HT1080 (cell line): ENCODE results near the gene SLC25A42. TPM values are rescaled to one million over a fixed set of nuclear protein-coding genes. Genes with fewer than 3 reads are reported as not detected.
"Not testable (repeated sequence)": the region's sequence is repeated elsewhere in the genome, so short reads cannot be mapped to it uniquely, and the experiment has no call there.

ENCODE experiments used
- DNase-seq: peaks from one replicate; pipeline ENCODE4 v3.0.0-alpha.2; 2015; ENCODE audit warnings: low read depth
- total RNA-seq: library from RNA; depleted of rRNA; stranded (reverse); fragments of >200 nt; shearing (Covaris generic); gene quantifications from 2 replicates; pipeline ENCODE4 v1.2.3, GENCODE V29; 2014

Gene SLC25A42
- total RNA-seq, 1 experiment from 2014 or later = 0.56 TPM

GRCh38 chr19:19068659-19069654 is 5.2 kb downstream of the SLC25A42 start:
- DNase-seq = no peak

GRCh38 chr19:19071897-19072296 is 8.1 kb downstream of the SLC25A42 start:
- DNase-seq = no peak

- no peak for DNase-seq
These were observed 10.5 kb downstream of the SLC25A42 start for GRCh38 chr19:19074196-19074882.

- DNase-seq = no peak
These were observed 11.3 kb downstream of the SLC25A42 start for GRCh38 chr19:19075126-19075525.

GRCh38 chr19:19076476-19076875 is 12.7 kb downstream of the SLC25A42 start:
- DNase-seq = no peak

GRCh38 chr19:19077103-19077502 is 13.3 kb downstream of the SLC25A42 start:
- DNase-seq = no peak

- DNase-seq = no peak
These were observed 15.0 kb downstream of the SLC25A42 start for GRCh38 chr19:19078801-19079200.

GRCh38 chr19:19079571-19079970 is 15.8 kb downstream of the SLC25A42 start:
- DNase-seq = no peak

- no peak for DNase-seq
These were observed 17.9 kb downstream of the SLC25A42 start for GRCh38 chr19:19081642-19082151.

- DNase-seq = no peak
These were observed 19.8 kb downstream of the SLC25A42 start for GRCh38 chr19:19083413-19084178.

GRCh38 chr19:19087676-19088075 is 23.9 kb downstream of the SLC25A42 start:
- no peak for DNase-seq

- DNase-seq = no peak
These were observed 30.7 kb downstream of the SLC25A42 start for GRCh38 chr19:19094513-19094912.

- DNase-seq = no peak
These were observed 31.9 kb downstream of the SLC25A42 start for GRCh38 chr19:19095691-19096090.

GRCh38 chr19:19096641-19097627 is 33.1 kb downstream of the SLC25A42 start:
- DNase-seq = no peak

- DNase-seq = no peak
These were observed 34.4 kb downstream of the SLC25A42 start for GRCh38 chr19:19098084-19098702.

- DNase-seq = no peak
These were observed 35.2 kb downstream of the SLC25A42 start for GRCh38 chr19:19098703-19099632.

- DNase-seq = no peak
These were observed 37.7 kb downstream of the SLC25A42 start for GRCh38 chr19:19101540-19101939.

GRCh38 chr19:19102566-19102965 is 38.8 kb downstream of the SLC25A42 start:
- not testable (repeated sequence) for DNase-seq

GRCh38 chr19:19103167-19103566 is 39.4 kb downstream of the SLC25A42 start:
- no peak for DNase-seq
